ENCODE measurements around the gene NR2C2. TPM values are rescaled to one million over a fixed set of nuclear protein-coding genes. Genes with fewer than 3 reads are reported as not detected.

NR2C2 gene
- total and polyA plus RNA-seq, 9 of the 15 experiments (the other 6 are each of a cell fraction or from before 2014, with no cell fraction given): 6.1 to 33.0 (median 14.6) TPM

DNA sequence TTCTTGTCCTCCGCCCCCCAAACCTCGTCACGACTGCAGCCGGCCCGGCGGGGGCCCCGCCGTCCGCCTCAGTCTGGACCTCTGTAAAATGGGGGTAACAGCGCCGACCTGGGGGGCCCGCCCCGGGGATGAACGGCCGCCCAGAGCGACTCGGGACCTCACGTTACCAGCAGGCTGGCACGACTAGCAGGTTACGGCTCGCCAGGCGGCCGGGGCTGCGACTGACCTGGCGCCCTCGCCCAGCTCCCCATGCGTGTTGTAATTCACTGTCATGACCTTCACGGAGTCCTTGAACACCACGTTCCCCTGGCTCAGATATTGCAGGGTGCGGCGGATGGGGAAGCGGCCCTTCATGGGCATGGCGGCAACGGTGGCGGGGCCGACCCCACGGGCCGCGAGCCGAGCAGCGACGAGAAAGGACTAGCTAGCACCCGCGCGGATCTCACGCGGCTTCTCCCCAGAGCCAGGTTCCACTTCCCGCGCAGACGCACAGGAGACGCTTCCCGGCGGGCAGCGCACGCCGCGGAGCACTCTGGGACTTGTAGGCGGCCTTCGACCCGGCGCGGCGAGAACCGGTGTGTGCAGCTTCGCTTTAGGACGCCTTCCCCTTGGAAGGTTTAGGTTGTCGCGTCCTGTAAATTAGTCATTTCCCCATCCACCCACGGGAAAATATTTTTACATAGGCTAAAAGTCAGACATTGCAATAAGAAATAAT lies 117.6 kb downstream of the NR2C2 start, which contains the start of gene MRPS25 (continued):
- no peak; the same call in 1 of the 2 replicates for TF ChIP-seq ZNF589 (CRISPR knock-in tag; IDR thresholded peaks at IDR 0.05; ENCODE audit: low read depth)
- 0 out of 2 replicates have a peak, but pooled peaks have one; percentile 26 for TF ChIP-seq SMAD4 (CRISPR knock-in tag; conservative IDR thresholded peaks at IDR 0.05)
- peak in 1 of 2 experiments; percentile 78; a peak in 1 of 4 replicates for TF ChIP-seq KDM4B (IDR thresholded peaks at IDR 0.05; ENCODE audit: borderline replicate concordance in 2 of 2, low read depth in 1 of 2)
- TF ChIP-seq LCOR (CRISPR knock-in tag; IDR thresholded peaks at IDR 0.05): 0 out of 2 replicates have a peak, but pooled peaks have one; percentile 16
- peak; percentile 95 for TF ChIP-seq ZNF143 (CRISPR knock-in tag; IDR thresholded peaks at IDR 0.05)
- no peak for TF ChIP-seq HNRNPUL1 (IDR thresholded peaks at IDR 0.05; ENCODE audit: low read length)
- 0 out of 2 replicates have a peak, but pooled peaks have one; percentile 48 for TF ChIP-seq ELF1 (tag; IDR thresholded peaks at IDR 0.05)
- no peak for TF ChIP-seq CHD4 (IDR thresholded peaks at IDR 0.05; ENCODE audit: insufficient read depth, insufficient replicate concordance, low read depth, low read length, poor library complexity, severe bottlenecking)
- TF ChIP-seq SMAD1 (IDR thresholded peaks at IDR 0.05; ENCODE audit: low read depth, low read length, partially characterized antibody): peak; percentile 87
- peak; percentile 15; the same call in 1 of the 2 replicates for TF ChIP-seq C11orf30 (IDR thresholded peaks at IDR 0.05; ENCODE audit: low read depth)
- no peak for TF ChIP-seq ZZZ3 (IDR thresholded peaks at IDR 0.05)
- TF ChIP-seq GTF2E2 (tag; IDR thresholded peaks at IDR 0.05): peak; percentile 39; the same call in 1 of the 2 replicates
- 0 out of 4 replicates have a peak, but pooled peaks of 1 of the 2 experiments have one; percentile 50 for TF ChIP-seq RCOR1 (IDR thresholded peaks at IDR 0.05; ENCODE audit: borderline replicate concordance in 1 of 2, low read depth in 2 of 2, low read length in 2 of 2)
- TF ChIP-seq ZFX (CRISPR knock-in tag; IDR thresholded peaks at IDR 0.05): peak; percentile 88
- TF ChIP-seq ZBTB7A (IDR thresholded peaks at IDR 0.05; ENCODE audit: borderline replicate concordance, control insufficient read depth, low read depth, low read length): 0 out of 2 replicates have a peak, but pooled peaks have one; percentile 27
- TF ChIP-seq NRF1 (conservative IDR thresholded peaks at IDR 0.05 in 1 of 2, IDR thresholded peaks at IDR 0.05 in 1 of 2): peak; percentile 98
- TF ChIP-seq FOSL1 (tag; conservative IDR thresholded peaks at IDR 0.05): peak; percentile 58; the same call in 1 of the 2 replicates
- peak; percentile 38; the same call in 1 of the 2 replicates for TF ChIP-seq TCF7 (IDR thresholded peaks at IDR 0.05; ENCODE audit: borderline replicate concordance)
- no peak for TF ChIP-seq ATF3 (IDR thresholded peaks at IDR 0.05)
- no peak for TF ChIP-seq ATF3 (CRISPR knock-in tag; conservative IDR thresholded peaks at IDR 0.05)
- TF ChIP-seq YY1 (IDR thresholded peaks at IDR 0.05; ENCODE audit: borderline replicate concordance in 1 of 3, control insufficient read depth in 1 of 3, extremely low read depth in 1 of 3, insufficient read depth in 3 of 3, insufficient read length in 1 of 3, insufficient replicate concordance in 2 of 3, low read depth in 1 of 3, low read length in 2 of 3): peak in 2 of 3 experiments; percentile 66 to 70
- TF ChIP-seq, protein P1, sequence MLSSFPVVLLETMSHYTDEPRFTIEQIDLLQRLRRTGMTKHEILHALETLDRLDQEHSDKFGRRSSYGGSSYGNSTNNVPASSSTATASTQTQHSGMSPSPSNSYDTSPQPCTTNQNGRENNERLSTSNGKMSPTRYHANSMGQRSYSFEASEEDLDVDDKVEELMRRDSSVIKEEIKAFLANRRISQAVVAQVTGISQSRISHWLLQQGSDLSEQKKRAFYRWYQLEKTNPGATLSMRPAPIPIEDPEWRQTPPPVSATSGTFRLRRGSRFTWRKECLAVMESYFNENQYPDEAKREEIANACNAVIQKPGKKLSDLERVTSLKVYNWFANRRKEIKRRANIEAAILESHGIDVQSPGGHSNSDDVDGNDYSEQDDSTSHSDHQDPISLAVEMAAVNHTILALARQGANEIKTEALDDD (IDR thresholded peaks at IDR 0.05): no peak
- TF ChIP-seq RNF2 (IDR thresholded peaks at IDR 0.05): peak; percentile 50; the same call in 1 of the 2 replicates
- no peak for TF ChIP-seq ZKSCAN3 (CRISPR knock-in tag; IDR thresholded peaks at IDR 0.05)
- TF ChIP-seq SIX5 (IDR thresholded peaks at IDR 0.05; ENCODE audit: borderline replicate concordance in 1 of 2, insufficient read depth in 1 of 2, low read depth in 1 of 2, low read length in 2 of 2): peak; percentile 87 to 88; a peak in 3 of 4 replicates
- TF ChIP-seq ZNF766 (CRISPR knock-in tag; conservative IDR thresholded peaks at IDR 0.05): no peak
